Ovary (tissue), 3 donors: Measurements from ENCODE around the gene WDR31.
"Not testable (repeated sequence)": the region's sequence is repeated elsewhere in the genome, so short reads cannot be mapped to it uniquely, and the experiment has no call there.

Experiments used
- CTCF ChIP-seq, 3 donors: fragments of 450-650 bp in 2 of 3; fragments of 200-600 bp in 1 of 3; IDR thresholded peaks; one replicate each; pipeline versions ENCODE4 v1.5.1 to v1.8.0; 2016 to 2022; ENCODE audit warnings: antibody characterized with exemption in 3 of 3, mild to moderate bottlenecking in 1 of 3
- EP300 ChIP-seq: sonication (generic); formaldehyde crosslinking; IDR thresholded peaks from one replicate; pipeline ENCODE4 v1.6.1; 2017; ENCODE audit warnings: antibody characterized with exemption
- POLR2A ChIP-seq: fragments of 450-650 bp; IDR thresholded peaks from one replicate; pipeline ENCODE4 v1.6.1; 2017; ENCODE audit warnings: antibody characterized with exemption, mild to moderate bottlenecking, moderate library complexity
- donor health status: DM: no; HTN: no; CAD: no.

DNA sequence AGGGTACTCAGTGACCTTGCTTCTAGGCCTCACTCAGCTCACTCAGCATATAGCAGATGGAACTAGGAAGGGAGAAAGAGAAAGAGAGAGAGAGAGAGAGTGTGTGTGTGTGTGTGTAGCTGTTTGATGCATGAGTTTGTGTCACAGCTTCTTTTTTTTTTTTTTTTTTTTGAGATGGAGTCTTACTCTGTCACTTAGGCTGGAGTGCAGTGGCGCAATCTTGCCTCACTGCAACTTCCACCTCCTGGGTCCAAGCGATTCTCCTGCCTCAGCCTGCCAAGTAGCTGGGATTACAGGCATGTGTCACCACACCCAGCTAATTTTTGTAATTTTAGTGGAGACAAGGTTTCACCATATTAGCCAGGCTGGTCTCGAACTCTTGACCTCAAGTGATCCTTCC, 25.6 kb upstream of the WDR31 start:
- not testable (repeated sequence) for TF ChIP-seq CTCF (IDR thresholded peaks at IDR 0.05); POLR2A; EP300
